Neural cell (in vitro differentiated cells): ENCODE data around the gene ITPR3. TPM values are rescaled to one million over a fixed set of nuclear protein-coding genes. Genes with fewer than 3 reads are reported as not detected.

Experiments used
- H2AFZ ChIP-seq: fragments of 200-600, 300-800 bp; sonication (generic), shearing (Covaris generic); 2 replicates; pipeline ENCODE4 v1.6.0; 2014; ENCODE audit warnings: low read depth, mild to moderate bottlenecking, antibody characterized with exemption, low read length, moderate library complexity
- H3F3A ChIP-seq: fragments of 200-600 bp; shearing (Covaris generic); 2 replicates; pipeline ENCODE4 v1.6.1; 2016; ENCODE audit warnings: mild to moderate bottlenecking, moderate library complexity, mixed read lengths, antibody characterized with exemption, low read length; ENCODE audit not compliant: insufficient read depth, poor library complexity, severe bottlenecking
- H3K27ac ChIP-seq: fragments of 200-600, 300-800 bp; sonication (generic), shearing (Covaris generic); 2 replicates; pipeline ENCODE4 v1.5.1; 2014; ENCODE audit warnings: mild to moderate bottlenecking, low read length, moderate library complexity
- H3K27me3 ChIP-seq: fragments of 300-800, 200-600 bp; sonication (generic), shearing (Covaris generic); 2 replicates; pipeline ENCODE4 v1.6.0; 2014; ENCODE audit warnings: mild to moderate bottlenecking, low read depth, low read length, moderate library complexity; ENCODE audit not compliant: insufficient read depth
- H3K36me3 ChIP-seq: fragments of 300-800, 200-600 bp; sonication (generic), shearing (Covaris generic); 2 replicates; pipeline ENCODE4 v1.5.1; 2014; ENCODE audit warnings: mild to moderate bottlenecking, antibody characterized with exemption, low read length, moderate library complexity; ENCODE audit not compliant: insufficient read depth
- H3K4me2 ChIP-seq: fragments of 300-800, 200-600 bp; sonication (generic), shearing (Covaris generic); 2 replicates; pipeline ENCODE4 v1.6.0; 2014; ENCODE audit warnings: mild to moderate bottlenecking, low read length
- H3K4me3 ChIP-seq: fragments of 300-800, 200-600 bp; sonication (generic), shearing (Covaris generic); 2 replicates; pipeline ENCODE4 v1.5.1; 2014; ENCODE audit warnings: mild to moderate bottlenecking, low read length, moderate library complexity
- H3K79me2 ChIP-seq: fragments of 200-600 bp; shearing (Covaris generic); replicated peaks from 2 replicates; pipeline ENCODE4 v1.6.0; 2014; ENCODE audit warnings: mild to moderate bottlenecking, low read length, moderate library complexity; ENCODE audit not compliant: insufficient read depth
- H3K9ac ChIP-seq: fragments of 300-800, 200-600 bp; sonication (generic), shearing (Covaris generic); 2 replicates; pipeline ENCODE4 v1.6.1; 2016; ENCODE audit warnings: mild to moderate bottlenecking, low read length, mixed read lengths
- H3K9me2 ChIP-seq: fragments of 200-600 bp; shearing (Covaris generic); 2 replicates; pipeline ENCODE4 v1.6.1; 2016; ENCODE audit warnings: mild to moderate bottlenecking, low read length, mixed read lengths; ENCODE audit not compliant: insufficient read depth
- H3K9me3 ChIP-seq: fragments of 200-600, 300-800 bp; sonication (generic), shearing (Covaris generic); 2 replicates; pipeline ENCODE4 v1.6.1; 2016; ENCODE audit warnings: mild to moderate bottlenecking, mixed run types, low read length, moderate library complexity, mixed read lengths
- H4K20me1 ChIP-seq: fragments of 200-600 bp; shearing (Covaris generic); 2 replicates; pipeline ENCODE4 v1.6.1; 2016; ENCODE audit warnings: mild to moderate bottlenecking, mixed run types; ENCODE audit not compliant: insufficient read depth
- EP300 ChIP-seq: fragments of 450-650 bp; conservative IDR thresholded peaks from 2 replicates; pipeline ENCODE4 v1.6.1; 2014; ENCODE audit warnings: antibody characterized with exemption, mild to moderate bottlenecking, moderate library complexity; ENCODE audit not compliant: poor library complexity, severe bottlenecking
- EZH2 ChIP-seq: fragments of 200-600, 300-800 bp; shearing (Covaris generic), sonication (generic); IDR thresholded peaks from 2 replicates; pipeline ENCODE4 v1.6.1; 2014; ENCODE audit warnings: antibody characterized with exemption, low read length, borderline replicate concordance, mild to moderate bottlenecking; ENCODE audit not compliant: insufficient read depth, poor library complexity, severe bottlenecking
- MXI1 ChIP-seq: fragments of 450-650 bp; conservative IDR thresholded peaks from 2 replicates; pipeline ENCODE4 v1.6.1; 2014; ENCODE audit warnings: antibody characterized with exemption, mild to moderate bottlenecking; ENCODE audit not compliant: poor library complexity, severe bottlenecking
- POLR2AphosphoS5 ChIP-seq: IDR thresholded peaks from 2 replicates; pipeline ENCODE4 v1.6.1; 2012
- RAD21 ChIP-seq: fragments of 450-650 bp; conservative IDR thresholded peaks from 2 replicates; pipeline ENCODE4 v1.6.1; 2014; ENCODE audit warnings: antibody characterized with exemption, mild to moderate bottlenecking, moderate library complexity
- SMC3 ChIP-seq: fragments of 450-650 bp; conservative IDR thresholded peaks from 2 replicates; pipeline ENCODE4 v1.6.1; 2014; ENCODE audit warnings: antibody characterized with exemption, mild to moderate bottlenecking, moderate library complexity; ENCODE audit not compliant: poor library complexity
- TAF1 ChIP-seq: IDR thresholded peaks from 2 replicates; pipeline ENCODE4 v1.6.1; 2012; ENCODE audit warnings: low read depth
- polyA plus RNA-seq: library from polyadenylated mRNA; depleted of rRNA; stranded (reverse); fragments of >200 nt; gene quantifications from 2 replicates; pipeline ENCODE4 v1.2.3, GENCODE V29; 2014
- TF ChIP-seq, protein P1 (sequence below): IDR thresholded peaks from 2 replicates; pipeline ENCODE4 v1.6.1; 2012; ENCODE audit warnings: borderline replicate concordance
- TF ChIP-seq, protein P2 (sequence below): fragments of 450-650 bp; IDR thresholded peaks from 2 replicates; pipeline ENCODE4 v1.5.1; 2014; ENCODE audit warnings: antibody characterized with exemption, mild to moderate bottlenecking, moderate library complexity; ENCODE audit not compliant: poor library complexity, severe bottlenecking

The ITPR3 gene
- polyA plus RNA-seq, 1 donor from 2014 or later, result 0.11 TPM

DNA sequence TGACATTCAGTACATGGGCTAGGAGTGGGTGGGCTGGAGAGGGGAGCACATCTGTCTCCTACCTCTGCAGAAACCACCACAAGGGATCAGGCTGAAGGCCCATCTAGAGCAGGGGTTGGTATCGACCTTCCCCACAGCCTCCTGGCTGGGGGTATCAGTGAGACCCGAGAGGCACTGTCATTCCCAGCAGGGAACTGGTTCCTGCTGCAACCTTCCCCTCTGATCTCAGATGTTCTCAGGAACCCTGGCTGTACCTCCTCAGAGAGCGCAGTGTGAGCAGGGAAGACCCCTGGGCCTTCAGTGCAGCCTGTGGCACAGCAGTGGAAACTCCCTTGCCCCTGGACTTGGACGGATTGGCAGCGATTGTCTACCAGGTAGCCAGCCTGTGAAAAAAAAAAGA is 117.8 kb downstream of the ITPR3 start:
- Histone ChIP-seq H3K79me2 (no peaks in the 10 kb centered on the region), H4K20me1 (no peaks in the 10 kb centered on the region), H3K9ac (no peak overlapping the region)

DNA sequence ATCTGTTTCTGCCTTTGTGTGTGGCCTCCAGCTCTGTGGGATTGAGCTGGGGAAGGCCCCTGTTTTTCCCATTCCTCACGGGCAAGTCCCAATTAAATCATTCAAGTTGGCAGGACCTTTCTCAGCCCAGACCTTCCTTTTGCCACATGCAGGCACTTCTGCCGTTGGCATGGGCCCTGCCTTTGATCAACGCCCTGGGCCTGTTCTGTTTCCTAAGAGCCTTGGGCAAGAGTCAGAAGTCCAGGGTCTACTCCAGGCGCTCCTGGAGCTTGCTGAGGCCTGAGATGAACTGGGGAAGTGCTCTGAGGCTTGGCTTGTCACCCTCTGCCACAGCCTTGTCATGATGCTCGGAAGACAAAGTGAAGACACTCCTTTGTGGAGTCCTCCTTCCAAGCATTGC is 118.4 kb downstream of the ITPR3 start:
- TF ChIP-seq TAF1, result no peak
- no peaks in the 10 kb centered on the region for H3K27me3 ChIP-seq
- H3K9ac ChIP-seq, result no peak overlapping the region
- no peaks in the 10 kb centered on the region for H4K20me1 ChIP-seq
- H3F3A ChIP-seq, result no peaks in the 10 kb centered on the region
- no peaks in the 10 kb centered on the region for H3K9me3 ChIP-seq
- no peak overlapping the region for H3K27ac ChIP-seq
- H3K4me2 ChIP-seq, result no peak overlapping the region
- no peaks in the 10 kb centered on the region for H3K79me2 ChIP-seq
- H3K9me2 ChIP-seq, result no peaks in the 10 kb centered on the region
- H3K36me3 ChIP-seq, result no peaks in the 10 kb centered on the region
- no peak overlapping the region for H3K4me3 ChIP-seq
- H2AFZ ChIP-seq, result no peak overlapping the region

More for the DNA sequence above, 117.8 kb downstream of the ITPR3 start:
- no peaks in the 10 kb centered on the region for H3F3A ChIP-seq
- no peak overlapping the region for H3K4me3 ChIP-seq
- H2AFZ ChIP-seq, result no peak overlapping the region
- H3K9me3 ChIP-seq, result no peaks in the 10 kb centered on the region
- TF ChIP-seq TAF1, result no peak
- no peak for TF ChIP-seq RAD21
- TF ChIP-seq EP300, result no peak
- no peak for TF ChIP-seq MXI1
- TF ChIP-seq POLR2AphosphoS5, result no peak
- no peak for TF ChIP-seq SMC3
- TF ChIP-seq, protein P1, sequence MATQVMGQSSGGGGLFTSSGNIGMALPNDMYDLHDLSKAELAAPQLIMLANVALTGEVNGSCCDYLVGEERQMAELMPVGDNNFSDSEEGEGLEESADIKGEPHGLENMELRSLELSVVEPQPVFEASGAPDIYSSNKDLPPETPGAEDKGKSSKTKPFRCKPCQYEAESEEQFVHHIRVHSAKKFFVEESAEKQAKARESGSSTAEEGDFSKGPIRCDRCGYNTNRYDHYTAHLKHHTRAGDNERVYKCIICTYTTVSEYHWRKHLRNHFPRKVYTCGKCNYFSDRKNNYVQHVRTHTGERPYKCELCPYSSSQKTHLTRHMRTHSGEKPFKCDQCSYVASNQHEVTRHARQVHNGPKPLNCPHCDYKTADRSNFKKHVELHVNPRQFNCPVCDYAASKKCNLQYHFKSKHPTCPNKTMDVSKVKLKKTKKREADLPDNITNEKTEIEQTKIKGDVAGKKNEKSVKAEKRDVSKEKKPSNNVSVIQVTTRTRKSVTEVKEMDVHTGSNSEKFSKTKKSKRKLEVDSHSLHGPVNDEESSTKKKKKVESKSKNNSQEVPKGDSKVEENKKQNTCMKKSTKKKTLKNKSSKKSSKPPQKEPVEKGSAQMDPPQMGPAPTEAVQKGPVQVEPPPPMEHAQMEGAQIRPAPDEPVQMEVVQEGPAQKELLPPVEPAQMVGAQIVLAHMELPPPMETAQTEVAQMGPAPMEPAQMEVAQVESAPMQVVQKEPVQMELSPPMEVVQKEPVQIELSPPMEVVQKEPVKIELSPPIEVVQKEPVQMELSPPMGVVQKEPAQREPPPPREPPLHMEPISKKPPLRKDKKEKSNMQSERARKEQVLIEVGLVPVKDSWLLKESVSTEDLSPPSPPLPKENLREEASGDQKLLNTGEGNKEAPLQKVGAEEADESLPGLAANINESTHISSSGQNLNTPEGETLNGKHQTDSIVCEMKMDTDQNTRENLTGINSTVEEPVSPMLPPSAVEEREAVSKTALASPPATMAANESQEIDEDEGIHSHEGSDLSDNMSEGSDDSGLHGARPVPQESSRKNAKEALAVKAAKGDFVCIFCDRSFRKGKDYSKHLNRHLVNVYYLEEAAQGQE, result no peak
- no peak for TF ChIP-seq EZH2
- TF ChIP-seq, protein P2, sequence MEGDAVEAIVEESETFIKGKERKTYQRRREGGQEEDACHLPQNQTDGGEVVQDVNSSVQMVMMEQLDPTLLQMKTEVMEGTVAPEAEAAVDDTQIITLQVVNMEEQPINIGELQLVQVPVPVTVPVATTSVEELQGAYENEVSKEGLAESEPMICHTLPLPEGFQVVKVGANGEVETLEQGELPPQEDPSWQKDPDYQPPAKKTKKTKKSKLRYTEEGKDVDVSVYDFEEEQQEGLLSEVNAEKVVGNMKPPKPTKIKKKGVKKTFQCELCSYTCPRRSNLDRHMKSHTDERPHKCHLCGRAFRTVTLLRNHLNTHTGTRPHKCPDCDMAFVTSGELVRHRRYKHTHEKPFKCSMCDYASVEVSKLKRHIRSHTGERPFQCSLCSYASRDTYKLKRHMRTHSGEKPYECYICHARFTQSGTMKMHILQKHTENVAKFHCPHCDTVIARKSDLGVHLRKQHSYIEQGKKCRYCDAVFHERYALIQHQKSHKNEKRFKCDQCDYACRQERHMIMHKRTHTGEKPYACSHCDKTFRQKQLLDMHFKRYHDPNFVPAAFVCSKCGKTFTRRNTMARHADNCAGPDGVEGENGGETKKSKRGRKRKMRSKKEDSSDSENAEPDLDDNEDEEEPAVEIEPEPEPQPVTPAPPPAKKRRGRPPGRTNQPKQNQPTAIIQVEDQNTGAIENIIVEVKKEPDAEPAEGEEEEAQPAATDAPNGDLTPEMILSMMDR, result no peak
- no peak overlapping the region for H3K4me2 ChIP-seq
- H3K36me3 ChIP-seq, result no peaks in the 10 kb centered on the region
- H3K27ac ChIP-seq, result no peak overlapping the region
- no peaks in the 10 kb centered on the region for H3K27me3 ChIP-seq
- H3K9me2 ChIP-seq, result no peaks in the 10 kb centered on the region

DNA sequence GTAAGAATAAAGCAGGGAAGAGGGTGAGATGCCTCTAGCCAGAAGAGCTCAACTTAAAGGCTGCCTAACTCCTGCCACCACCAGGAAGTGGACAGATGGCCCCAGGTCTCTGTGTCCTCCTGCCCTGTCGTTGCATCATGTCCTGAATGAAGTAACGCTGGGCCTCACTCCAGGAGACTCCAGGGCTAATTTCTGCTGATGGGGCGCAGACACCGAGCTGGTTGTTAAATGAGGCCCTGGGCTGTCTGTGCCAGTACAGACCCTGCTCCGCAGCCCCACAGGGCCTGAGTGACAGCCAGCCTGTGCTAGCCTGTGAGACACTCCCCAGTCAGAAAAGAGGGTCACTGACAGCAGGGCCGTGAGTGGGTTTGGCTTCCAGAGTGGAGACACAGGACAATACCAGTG is 119.1 kb downstream of the ITPR3 start:
- Histone ChIP-seq H3K4me2 (no peak overlapping the region), H4K20me1 (no peaks in the 10 kb centered on the region)

More for the DNA sequence above, 119.1 kb downstream of the ITPR3 start:
- Histone ChIP-seq H3K27me3 (no peaks in the 10 kb centered on the region), H3K27ac (no peak overlapping the region), H3K9me3 (no peaks in the 10 kb centered on the region), H3K9ac (no peak overlapping the region), H3K79me2 (no peaks in the 10 kb centered on the region), H3F3A (no peaks in the 10 kb centered on the region), H3K36me3 (no peaks in the 10 kb centered on the region), H3K9me2 (no peaks in the 10 kb centered on the region), H3K4me3 (no peak overlapping the region), H2AFZ (no peak overlapping the region)
- no peak for TF ChIP-seq RAD21
- no peak for TF ChIP-seq MXI1
- TF ChIP-seq POLR2AphosphoS5, result no peak
- TF ChIP-seq EP300, result no peak
- TF ChIP-seq TAF1, result no peak
- no peak for TF ChIP-seq EZH2
- TF ChIP-seq, protein P1, result no peak
- TF ChIP-seq, protein P2, result no peak
- TF ChIP-seq SMC3, result no peak
